WTC11 (cell line): ENCODE results near the gene CREM.

Experiments
- ATF1 ChIP-seq: sonication (generic); formaldehyde crosslinking; IDR thresholded peaks from 2 replicates; pipeline ENCODE4 v1.8.1; 2023; ENCODE audit warnings: mild to moderate bottlenecking, moderate library complexity, missing genetic modification reagents
- SP1 ChIP-seq: sonication (generic); formaldehyde crosslinking; conservative IDR thresholded peaks from 2 replicates; pipeline ENCODE4 v1.8.1; 2022; ENCODE audit warnings: missing genetic modification reagents
- ZNF121 ChIP-seq: sonication (generic); formaldehyde crosslinking; IDR thresholded peaks from 2 replicates; pipeline ENCODE4 v1.8.0; 2023; ENCODE audit warnings: missing genetic modification reagents

GRCh38 chr10:35191523-35191922, 64.9 kb downstream of the CREM start:
- no peak for TF ChIP-seq ZNF121 (CRISPR knock-in tag)
- no peak for TF ChIP-seq SP1
- TF ChIP-seq ATF1 = no peak
